ENCODE data around the gene SNX25.

The SNX25 gene

DNA sequence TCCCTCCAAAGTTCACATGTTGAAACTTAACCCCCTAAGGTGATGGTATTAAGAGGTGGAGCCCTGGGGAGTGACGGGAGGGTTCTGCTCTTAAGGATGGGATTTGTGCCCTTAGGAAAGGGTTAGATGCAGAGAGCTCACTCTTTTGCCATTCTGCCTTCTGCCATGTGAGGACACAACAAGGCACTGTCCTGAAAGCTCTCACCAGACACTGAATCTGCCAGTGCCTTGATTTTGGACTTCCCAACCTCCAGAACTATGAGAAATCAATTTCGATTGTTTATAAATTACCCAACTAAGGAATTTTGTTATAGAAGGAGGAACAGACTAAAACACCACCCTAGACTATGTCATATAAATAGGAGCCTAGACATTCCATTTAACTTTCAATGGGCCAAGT lies 174.7 kb downstream of the SNX25 start:
- DNase-seq = no peak

DNA sequence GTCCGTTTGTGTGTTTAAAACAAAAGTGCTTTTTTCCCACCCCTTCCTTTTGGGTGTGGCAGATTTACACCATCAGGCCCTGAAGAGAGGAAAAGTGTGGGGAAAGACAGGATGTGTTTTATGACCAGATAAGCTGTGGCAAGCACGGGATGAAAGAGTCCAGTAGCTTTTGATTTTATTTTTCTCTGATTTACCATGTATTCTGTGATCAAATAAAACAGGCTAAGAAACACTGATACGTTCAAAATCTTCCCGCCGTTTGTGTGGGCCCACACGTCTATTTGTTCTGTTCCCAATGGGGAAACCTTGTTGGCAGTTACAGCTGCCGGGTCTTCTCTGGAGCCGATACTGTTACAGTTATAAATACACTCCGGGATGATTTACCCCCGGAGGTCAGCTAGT lies 175.5 kb downstream of the SNX25 start:
- no peak for DNase-seq

DNA sequence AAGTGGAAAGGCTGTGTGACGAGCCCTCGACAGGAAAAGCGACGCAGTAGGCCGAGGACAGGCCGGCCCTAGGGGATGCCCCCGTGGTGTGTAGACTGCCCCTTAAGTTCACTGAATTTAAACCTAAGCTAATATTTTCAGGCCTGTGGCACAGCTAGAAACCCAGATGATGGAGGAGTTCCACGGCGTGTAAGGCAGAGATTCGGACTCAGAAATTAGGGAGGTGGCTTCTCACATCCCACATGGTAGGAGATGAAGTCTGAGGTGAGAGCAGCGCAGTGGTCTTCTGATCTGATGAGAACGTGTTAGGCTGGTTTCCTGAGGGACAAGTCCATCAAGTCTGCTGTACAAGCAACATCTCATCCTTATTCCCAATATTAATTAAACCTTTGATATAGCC lies 178.6 kb downstream of the SNX25 start:
- DNase-seq = no peak

DNA sequence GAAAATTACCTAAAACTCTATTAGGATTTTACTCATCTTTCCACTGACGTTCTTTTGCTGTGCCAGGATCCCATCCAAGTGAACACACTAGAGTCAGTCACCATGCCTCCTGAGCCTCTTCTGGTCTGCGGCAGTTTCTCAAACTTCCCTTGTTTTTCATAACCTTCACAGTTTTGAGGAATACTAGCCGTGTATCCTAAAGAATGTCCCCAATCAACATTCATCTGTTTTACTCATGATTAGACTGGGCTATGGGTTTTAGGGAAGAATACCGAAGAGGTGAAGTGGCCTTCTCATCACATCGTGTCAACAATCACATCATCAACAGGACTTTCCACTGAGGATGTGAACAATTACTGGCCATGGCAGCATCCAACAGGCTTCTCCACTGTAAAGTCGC lies 181.5 kb downstream of the SNX25 start:
- no peak for DNase-seq

DNA sequence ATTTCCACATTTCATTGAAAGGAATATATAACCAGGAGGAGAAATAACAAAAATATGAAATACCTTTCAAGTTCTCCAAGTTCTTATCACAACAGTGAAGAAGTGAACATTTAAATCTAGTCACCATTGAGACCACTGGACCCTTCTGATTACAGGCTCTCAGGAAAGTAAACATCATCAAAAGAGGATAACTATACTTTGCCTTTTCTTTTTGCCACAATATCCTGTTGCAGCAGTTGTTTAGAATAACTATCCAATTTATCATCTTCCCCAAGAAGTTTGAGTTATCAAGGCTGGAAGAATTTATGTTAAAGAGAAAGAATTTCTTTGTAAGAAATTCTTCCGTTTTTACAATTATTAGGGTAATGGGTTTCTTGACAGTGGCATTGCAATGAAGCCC lies 182.8 kb downstream of the SNX25 start:
- no peak for DNase-seq

DNA sequence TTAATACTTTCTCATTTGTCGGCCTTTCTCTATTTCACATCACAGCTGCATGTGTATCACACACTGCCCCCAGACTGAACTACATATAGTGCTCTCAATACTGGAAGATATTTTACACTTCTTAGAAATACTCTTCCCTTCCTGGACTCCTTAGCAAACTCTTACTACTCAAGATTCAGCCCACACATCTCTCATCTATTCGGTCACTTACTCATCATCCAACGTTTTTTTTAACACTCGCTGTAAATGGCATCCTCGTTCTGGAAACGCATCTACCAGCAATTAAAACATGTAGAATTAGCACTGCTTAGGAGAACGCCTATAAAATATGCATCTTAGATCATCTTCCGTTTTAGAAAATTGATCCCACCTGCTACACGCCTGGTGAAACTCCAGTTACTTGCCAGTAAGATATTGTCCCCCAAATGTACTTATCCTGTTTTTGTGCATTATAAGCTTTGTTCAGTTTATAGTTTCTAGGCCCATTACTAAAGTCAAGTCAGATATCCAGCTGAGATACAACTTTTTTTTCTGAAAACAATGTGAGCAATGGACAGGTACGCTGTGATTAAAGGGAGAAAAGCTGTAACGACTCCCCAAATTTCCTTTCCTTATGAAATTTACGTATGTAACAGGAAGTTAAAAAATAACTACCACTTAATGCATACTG lies 185.3 kb downstream of the SNX25 start:
- no peak for DNase-seq

DNA sequence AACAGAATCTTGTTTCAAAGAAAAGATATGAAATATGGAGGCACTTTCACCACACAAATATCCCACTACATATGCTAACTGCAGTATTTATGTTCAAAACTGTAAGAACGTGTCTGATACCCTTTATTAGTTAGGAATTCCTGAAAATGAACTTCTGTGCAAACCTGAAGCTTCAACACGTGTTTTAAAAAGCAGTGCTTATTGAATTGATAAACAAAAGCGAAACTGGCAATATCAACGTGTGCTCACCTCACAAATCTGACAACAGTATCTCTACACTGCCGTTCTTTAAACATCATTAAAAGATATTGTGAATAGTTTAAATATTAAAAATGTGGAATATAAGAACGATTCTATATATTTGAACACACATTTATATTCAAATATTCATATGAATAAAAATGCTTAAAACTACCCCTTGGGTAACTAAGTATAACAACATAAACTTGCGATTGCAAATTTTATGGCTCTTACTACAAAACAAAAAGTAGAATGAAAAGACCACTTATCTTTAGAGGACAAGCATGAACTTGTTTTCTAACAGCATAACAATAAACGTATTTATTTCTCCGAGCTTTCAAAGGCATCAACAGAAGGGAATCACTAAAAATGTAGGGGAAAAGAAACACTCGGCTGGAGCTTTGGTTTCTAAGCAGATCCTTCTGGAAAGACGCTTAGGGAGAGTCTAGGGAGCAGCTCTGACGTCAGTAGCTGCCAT lies 186.0 kb downstream of the SNX25 start, which contains the start of gene LRP2BP:
Gene LRP2BP (minus strand): TSS at position 687 of the 718 bp plus-strand sequence. CDS start 17,738 bp downstream, outside the sequence.
- peak; percentile 61 for DNase-seq

DNA sequence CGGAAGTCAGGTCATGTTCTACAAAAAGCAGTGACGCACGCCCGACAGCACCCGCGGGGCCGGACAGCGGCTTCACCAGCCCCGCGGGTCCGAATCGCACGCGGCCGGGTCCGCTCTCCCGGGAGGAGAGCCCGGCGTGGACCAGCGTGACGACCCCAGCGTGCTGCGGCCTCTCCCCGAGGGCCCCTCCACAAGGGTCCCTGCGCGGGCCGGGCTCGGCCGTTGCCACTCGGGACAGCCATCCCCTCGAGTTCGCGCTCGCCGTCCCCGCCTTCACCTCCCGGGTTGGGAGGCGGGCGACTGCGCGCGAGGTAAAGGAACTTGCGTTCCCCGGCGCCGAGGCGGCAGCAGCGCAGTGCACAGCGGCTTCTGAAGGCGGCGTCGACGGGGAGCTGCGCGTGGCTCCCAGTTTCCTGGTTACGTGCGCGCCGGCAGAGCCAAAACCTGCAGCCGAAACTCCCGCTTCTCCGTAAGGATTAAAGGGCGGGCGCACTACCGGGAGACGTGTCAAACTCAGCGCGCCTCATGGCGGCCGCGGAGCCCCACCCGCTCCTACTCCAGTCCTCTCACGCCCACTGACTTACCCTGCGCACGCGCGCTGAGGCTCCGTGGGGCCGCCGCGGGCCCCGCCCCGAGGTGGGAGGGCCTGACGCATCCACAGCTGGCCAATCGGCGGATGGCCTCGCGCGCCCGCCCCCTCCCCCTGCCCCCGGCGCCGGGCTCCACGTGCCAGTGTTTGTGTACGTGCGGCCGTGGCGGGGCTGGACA lies 186.7 kb downstream of the SNX25 start:
- DNase-seq = peak; percentile 86

DNA sequence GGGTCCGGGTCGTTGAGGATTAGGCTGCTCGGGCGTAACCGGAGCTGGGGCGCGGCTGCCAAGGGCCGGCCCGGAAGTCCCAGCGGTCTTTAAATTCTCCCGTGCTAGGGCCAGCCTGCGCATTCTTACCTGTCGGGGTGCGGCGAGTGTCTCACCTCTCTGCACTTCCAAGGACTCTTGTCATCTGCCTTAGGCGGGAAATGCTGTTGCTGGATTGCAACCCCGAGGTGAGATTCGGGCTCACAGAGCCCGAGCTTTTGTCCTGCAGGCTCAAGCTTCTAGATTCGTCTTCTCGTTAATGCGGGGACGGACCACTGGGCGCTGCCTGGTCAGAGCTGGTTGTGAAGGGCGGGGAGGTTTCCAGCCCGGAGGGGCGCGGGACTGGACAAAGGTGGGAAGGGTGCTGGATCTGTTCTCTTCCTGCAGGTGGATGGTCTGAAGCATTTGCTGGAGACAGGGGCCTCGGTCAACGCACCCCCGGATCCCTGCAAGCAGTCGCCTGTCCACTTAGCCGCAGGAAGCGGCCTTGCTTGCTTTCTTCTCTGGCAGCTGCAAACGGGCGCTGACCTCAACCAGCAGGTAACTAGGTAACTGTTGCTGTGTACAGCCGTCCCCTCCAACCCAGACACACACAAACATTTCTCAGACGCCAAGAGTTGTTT lies 187.5 kb downstream of the SNX25 start, which contains the start of gene ANKRD37:
Gene ANKRD37 (plus strand): TSS at position 118 of the 662 bp plus-strand sequence. CDS start 83 bp downstream, at position 201.
- DNase-seq = peak; percentile 52

DNA sequence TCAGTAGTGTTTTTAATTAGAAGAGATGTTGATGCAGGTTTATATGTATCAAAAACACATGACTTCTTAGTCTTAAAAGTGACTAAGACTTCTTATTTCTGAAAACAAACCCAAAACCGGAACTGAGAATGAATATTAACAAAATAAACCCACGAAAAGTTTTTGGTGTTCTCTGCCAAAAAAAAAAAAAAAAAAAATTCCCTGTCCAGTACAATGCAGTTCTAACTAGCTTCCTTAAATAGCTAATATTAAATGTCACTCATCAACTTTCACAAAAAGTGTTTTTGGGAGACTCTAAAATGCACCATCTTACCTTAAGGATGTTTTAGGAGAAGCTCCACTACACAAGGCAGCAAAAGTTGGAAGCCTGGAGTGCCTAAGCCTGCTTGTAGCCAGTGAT lies 189.2 kb downstream of the SNX25 start:
- DNase-seq = no peak

DNA sequence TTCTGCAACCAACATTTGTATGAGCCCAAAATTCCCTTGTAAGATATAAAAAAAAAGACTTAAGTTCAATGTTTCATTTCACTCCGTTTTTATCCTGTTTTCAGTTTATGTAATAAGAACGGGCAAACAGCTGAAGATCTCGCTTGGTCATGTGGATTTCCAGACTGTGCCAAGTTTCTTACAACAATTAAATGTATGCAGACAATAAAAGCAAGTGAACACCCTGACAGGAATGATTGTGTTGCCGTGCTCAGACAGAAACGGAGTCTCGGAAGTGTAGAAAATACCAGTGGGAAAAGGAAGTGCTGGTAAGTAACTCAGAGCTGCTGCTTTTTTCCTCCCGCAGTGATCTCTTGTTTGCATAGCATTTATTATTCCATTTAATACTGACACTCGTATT lies 190.1 kb downstream of the SNX25 start:
- no peak for DNase-seq

DNA sequence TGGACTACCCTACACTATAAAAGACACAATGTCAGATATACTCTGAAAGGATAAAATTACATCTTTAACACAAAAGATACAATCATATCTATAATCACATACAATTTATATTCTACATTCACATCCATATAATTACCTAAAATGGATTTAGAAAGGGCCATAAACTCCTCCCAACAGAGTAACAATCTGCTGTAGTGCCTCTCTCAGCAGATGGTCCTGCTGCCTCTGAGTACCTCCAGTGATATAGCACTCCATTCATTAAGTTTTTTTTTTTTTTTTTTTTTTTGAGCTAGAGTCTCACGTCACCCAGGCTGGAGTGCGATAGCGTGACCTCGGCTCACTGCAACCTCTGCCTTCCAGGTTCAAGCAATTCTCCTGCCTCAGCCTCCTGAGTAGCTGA lies 194.6 kb downstream of the SNX25 start:
- DNase-seq = peak; percentile 34

DNA sequence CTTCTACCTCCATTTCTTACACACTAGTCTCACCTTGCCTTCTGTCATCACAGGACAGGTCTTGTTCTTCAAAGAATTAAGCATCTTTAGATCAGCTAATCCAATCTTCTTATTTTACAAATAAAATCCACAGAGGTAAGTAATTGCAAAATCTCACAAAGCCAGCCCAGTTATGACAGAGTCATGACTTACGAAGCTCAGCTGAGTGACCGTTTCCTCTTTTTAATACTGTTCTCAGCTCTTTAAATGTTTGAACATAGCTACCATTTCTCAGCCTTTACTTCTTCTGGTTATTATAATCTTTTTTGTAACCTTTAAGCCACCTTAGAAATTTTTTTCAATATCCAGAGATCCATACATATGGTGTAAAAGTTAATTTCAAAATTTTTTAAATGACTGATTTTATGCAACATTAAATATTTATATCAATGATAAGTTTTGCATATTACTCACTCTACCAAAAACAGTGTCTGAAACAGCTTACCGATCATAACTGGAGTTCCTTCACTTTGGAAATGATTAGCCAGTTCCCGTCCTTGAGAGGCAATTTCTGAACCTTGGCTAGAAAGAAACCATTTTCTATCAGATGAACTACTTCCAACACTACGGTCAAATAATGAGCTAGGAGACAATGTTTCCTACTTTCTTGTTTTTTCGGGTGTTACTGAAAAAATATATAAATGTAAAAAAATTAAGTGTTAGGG lies 196.1 kb downstream of the SNX25 start:
- no peak for DNase-seq

DNA sequence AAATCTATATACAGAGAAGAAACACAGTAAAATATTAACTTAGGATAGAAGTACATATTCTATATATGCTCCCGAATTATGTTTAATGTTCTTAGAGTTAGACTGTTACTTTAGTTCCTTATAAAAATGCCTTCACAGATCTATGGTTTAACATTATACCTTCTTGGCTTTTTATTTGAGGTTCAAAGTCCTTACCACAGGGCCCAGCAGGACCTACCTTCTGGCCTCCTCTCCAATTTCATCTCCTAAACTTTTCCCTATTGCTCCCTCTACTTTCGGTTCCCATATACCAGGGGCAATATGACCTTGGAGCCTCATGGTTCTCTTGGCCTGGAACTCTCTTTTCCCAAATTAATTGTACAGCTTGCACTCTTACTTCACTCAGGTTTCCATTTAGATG lies 199.0 kb downstream of the SNX25 start:
- DNase-seq = no peak

DNA sequence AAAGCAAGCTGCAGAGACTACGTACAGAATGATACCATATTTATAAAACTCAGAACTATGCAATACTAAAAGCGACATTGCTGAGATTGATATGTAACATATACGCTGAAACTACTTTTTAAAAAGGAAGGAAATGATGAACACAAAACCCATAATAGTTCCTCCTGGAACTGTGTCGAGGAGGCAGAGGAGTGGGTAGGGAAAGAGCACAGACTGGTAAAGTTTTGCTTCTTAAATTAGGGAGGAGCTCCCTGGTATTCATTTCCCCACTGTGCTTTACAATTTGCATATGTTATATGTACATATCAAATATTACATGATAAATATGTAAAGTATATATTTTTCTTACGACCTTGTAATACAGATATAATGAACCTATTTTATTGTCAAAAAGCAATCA lies 202.5 kb downstream of the SNX25 start:
- DNase-seq = no peak

DNA sequence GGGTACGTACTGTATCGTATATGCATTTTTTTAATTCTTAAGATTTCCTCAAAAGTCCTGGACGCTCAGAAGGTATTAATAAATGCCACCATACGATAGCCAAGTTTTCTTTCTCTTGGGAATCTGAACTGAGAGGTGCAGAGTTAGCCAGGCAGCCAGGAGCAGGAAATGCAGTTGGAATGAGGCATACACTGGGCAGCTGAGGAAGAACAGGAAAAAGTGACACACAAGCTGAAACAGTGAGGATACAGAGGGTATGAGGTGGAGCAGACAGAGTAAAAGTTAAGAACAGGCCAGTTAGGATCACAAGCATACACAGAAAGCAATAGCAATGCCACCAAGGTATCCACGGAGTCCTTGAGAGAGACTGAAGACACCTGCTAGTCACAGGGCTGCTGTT lies 203.0 kb downstream of the SNX25 start:
- no peak for DNase-seq
